HG03159 (cell line): ENCODE measurements around the gene CDY2B.
"Not testable (repeated sequence)": the region's sequence is repeated elsewhere in the genome, so short reads cannot be mapped to it uniquely, and the experiment has no call there.

Experiments
- ATAC-seq: cut with Tn5 transposase; IDR thresholded peaks from one replicate; pipeline ENCODE4 v1.9.1; 2021; ENCODE audit warnings: mild to moderate bottlenecking, moderate library complexity; ENCODE audit not compliant: unreplicated experiment

CDY2B gene

DNA sequence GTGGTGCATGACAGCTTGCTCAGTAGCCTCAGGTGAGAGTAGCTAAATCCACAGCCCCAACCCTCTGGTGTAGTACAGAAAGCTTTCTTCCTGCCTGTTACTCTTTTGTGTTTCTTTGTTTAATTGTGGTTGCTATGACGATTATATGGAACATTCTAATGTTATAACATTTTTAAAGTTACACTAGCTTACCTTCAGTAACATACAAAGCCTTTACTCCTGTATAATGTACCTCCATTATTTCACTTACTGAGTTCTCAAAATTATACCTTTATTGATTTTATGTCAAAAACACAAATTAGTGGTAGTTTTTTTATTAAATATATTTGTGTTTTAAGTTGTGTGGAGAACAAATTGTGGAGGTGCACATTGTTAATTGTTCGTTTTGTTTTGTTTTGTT, at the start of gene CDY2B:
TSS of gene CDY2B (minus strand) at position 101 of the 400 bp plus-strand sequence. CDS start 328 bp downstream, outside the sequence.
- not testable (repeated sequence) for ATAC-seq

DNA sequence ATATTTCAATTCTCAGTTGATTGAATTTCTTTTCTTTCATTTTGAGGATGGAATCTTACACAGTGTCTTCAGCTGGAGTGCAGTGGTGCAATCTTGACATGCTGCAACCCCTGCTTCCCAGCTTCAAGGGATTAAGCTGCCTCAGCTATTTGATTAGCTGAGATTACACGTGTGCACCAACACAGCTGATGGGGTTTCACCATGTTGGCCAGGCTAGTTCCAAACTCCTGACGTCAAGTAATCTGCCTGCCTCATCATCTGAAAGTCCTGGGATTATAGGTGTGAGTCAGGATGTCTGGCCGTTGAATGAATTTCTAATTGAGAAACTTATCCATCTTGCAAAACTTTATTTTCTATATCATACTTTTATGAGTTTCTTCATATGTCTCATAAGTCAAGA, 28.0 kb upstream of the CDY2B start:
- ATAC-seq, result not testable (repeated sequence)

DNA sequence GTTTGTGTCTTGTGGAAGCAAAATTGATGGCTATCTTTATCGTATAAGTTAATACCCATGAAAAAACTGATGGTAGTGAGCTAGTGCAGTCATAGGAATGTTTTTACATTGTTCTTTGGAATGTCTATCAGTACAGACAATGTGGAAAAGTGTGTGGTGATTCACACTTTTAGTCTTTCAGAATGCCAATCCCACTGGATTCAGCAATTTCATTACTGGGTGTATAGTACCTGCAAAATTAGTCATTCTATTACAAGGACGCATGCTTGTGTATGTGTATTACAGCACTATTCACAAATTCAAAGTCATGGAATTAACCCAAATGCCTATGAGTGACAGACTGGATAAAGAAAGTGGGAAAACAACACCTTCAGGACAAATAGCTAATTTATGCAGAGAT, 27.3 kb upstream of the CDY2B start:
- not testable (repeated sequence) for ATAC-seq

DNA sequence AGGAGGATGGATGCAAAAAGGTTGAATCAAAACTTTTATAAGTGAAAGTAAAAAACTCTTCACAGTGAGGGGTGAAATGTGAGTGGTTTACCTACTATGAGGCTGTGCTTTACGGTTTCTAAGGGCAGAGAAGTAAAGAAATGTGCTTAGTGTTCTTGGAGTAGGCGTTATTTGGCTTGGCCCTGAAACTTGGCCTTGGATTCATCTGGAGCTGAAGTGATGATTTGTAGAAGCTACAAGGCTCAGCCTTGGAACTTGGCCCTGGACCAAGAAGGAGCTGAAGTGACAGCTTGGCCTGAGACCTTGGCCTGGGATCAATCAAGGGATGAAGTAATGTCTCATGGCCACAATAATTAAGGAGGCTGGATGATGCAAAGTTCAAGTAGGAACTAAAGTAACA, 1.7 kb upstream of the CDY2B start:
- not testable (repeated sequence) for ATAC-seq

- not testable (repeated sequence) for ATAC-seq
These were observed 3.3 kb downstream of the CDY2B start for GRCh38 chrY:17876767-17877166.

- not testable (repeated sequence) for ATAC-seq
These were observed 4.6 kb downstream of the CDY2B start for GRCh38 chrY:17875401-17875800.

GRCh38 chrY:17871194-17871903, 8.7 kb downstream of the CDY2B start:
- ATAC-seq, result not testable (repeated sequence)

DNA sequence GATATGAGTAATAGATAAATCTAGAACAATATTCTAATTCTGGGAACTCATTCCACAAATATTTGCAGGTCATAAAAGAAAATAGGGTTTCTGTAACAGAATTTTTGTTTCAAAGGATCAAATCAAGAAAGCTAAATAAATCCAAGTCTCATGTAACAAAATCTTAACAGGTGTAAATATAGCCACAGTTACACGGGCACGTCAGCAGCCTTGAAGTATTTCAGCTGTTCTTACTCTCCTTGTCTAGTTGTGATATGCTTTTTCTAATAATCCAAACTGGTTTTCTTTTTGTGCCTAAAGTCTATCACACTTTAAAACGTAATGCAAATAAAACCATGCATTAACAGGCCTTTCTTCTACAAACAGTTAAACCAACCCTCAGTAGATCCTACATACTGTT, 9.3 kb downstream of the CDY2B start:
- not testable (repeated sequence) for ATAC-seq

DNA sequence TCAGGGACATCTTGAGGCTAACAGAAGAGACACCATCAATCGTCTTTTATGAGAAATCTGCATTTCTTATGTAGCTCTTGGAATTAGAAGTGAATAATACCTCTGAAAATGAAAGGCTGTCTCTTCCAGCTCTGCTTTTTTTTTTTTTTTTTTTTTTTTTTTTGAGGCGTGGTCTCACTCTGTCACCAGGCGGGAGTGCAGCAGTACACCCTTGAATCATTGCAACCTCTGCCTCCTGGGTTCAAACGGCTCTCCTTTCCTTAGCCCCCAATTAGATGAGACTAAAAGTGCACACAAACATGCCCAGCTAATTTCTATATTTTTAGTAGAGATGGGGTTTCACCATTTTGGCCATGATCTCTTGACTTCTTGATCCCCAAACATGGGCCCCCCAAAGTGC, 12.2 kb downstream of the CDY2B start:
- not testable (repeated sequence) for ATAC-seq

- ATAC-seq, result not testable (repeated sequence)
These were observed 19.4 kb downstream of the CDY2B start for GRCh38 chrY:17860634-17861033.

- not testable (repeated sequence) for ATAC-seq
These were observed 22.8 kb downstream of the CDY2B start for GRCh38 chrY:17856963-17857848.

DNA sequence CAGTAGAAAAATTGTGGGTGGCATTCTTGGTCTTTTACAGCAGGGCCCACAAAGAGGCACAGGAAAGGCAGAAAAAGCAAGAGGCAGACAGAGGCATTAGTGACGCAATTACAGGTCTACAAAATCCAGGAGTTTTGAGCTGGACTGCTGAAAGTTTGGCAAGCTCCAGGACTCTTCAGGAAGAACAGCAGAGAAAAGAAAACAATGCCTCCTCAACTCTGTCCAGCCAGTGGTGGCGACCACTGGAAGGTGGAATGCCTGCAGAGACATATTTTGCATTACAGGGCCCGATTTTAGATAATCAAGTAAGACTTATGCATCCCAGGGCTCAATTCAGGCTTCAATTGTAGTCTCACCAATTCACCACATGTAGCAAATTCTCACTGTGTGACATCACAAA, 23.5 kb downstream of the CDY2B start:
- not testable (repeated sequence) for ATAC-seq

- ATAC-seq, result not testable (repeated sequence)
These were observed 30.9 kb downstream of the CDY2B start for GRCh38 chrY:17849131-17849530.

GRCh38 chrY:17832149-17832548, 47.9 kb downstream of the CDY2B start:
- not testable (repeated sequence) for ATAC-seq
